Peyer's patch (tissue), 4 donors: ENCODE measurements around the gene NFATC4. TPM values are rescaled to one million over a fixed set of nuclear protein-coding genes. Genes with fewer than 3 reads are reported as not detected.
A peak's percentile ranks its signal among the peaks of the same experiment; 100 is the strongest.

ENCODE experiments used
- DNase-seq, 3 donors: peaks; one replicate each; pipeline ENCODE4 v3.0.0-alpha.2; 2017 to 2019
- H3K27ac ChIP-seq, 4 donors: fragments of 200-600 bp; sonication (generic); one replicate each; pipeline ENCODE4 v1.5.1; 2016 to 2019
- H3K27me3 ChIP-seq, 2 donors: fragments of 200-600 bp; sonication (generic); one replicate each; pipeline ENCODE4 v1.5.1; 2019
- H3K36me3 ChIP-seq, 3 donors: fragments of 200-600 bp; sonication (generic); one replicate each; pipeline ENCODE4 v1.5.1; 2016 to 2019
- H3K4me1 ChIP-seq, 4 donors: fragments of 200-600 bp; sonication (generic); one replicate each; pipeline ENCODE4 v1.5.1; 2016 to 2019
- H3K4me3 ChIP-seq, 4 donors: fragments of 200-600 bp; sonication (generic); 1 replicate in 3 of 4; 2 replicates in 1 of 4; pipeline ENCODE4 v1.5.1; 2016 to 2019; ENCODE audit warnings: mild to moderate bottlenecking in 1 of 4
- H3K9me3 ChIP-seq, 4 donors: fragments of 200-600 bp; sonication (generic); one replicate each; pipeline ENCODE4 v1.5.1; 2016 to 2019; ENCODE audit warnings: mild to moderate bottlenecking in 1 of 4
- CTCF ChIP-seq, 6 experiments: fragments of 450-650 bp in 4 of 6; fragments of 200-600 bp in 2 of 6; sonication (generic) in 1 of 6; IDR thresholded peaks; one replicate each; pipeline ENCODE4 v1.5.1; 2017 to 2019; ENCODE audit warnings: antibody characterized with exemption in 6 of 6, mild to moderate bottlenecking in 3 of 6, moderate library complexity in 1 of 6
- POLR2A ChIP-seq, 2 donors: fragments of 450-650 bp; IDR thresholded peaks; one replicate each; pipeline ENCODE4 v1.5.1; 2017; ENCODE audit warnings: antibody characterized with exemption in 2 of 2, mild to moderate bottlenecking in 2 of 2, moderate library complexity in 2 of 2
- total RNA-seq, 4 donors: library from RNA; depleted of rRNA; stranded (reverse); fragments of >200 nt; gene quantifications; one replicate each; pipeline ENCODE4 v1.1.0, GENCODE V29; 2016

Gene NFATC4
- total RNA-seq, 4 donors from 2014 or later, result 6.5 to 52.0 (median 21.5) TPM

- Histone ChIP-seq H3K4me3 (no peak overlapping the region), H3K36me3 (no peaks in the 10 kb centered on the region), H3K27me3 (no peaks in the 10 kb centered on the region), H3K9me3 (no peaks in the 10 kb centered on the region), H3K27ac (no peak overlapping the region), H3K4me1 (peaks cover 0 to 4% (median 0%) of the 10 kb centered on the region in 4 donors)
- TF ChIP-seq CTCF (IDR thresholded peaks at IDR 0.05) (no peak), POLR2A (IDR thresholded peaks at IDR 0.05) (no peak)
- DNase-seq, result no peak
Measured at GRCh38 chr14:24360281-24360680, 7.7 kb upstream of the NFATC4 start.

GRCh38 chr14:24361326-24361725 lies 6.7 kb upstream of the NFATC4 start:
- no peak for DNase-seq
- Histone ChIP-seq H3K9me3 (no peaks in the 10 kb centered on the region), H3K4me3 (no peak overlapping the region), H3K4me1 (peaks cover 0 to 15% (median 7%) of the 10 kb centered on the region in 4 donors), H3K27me3 (no peaks in the 10 kb centered on the region), H3K36me3 (no peaks in the 10 kb centered on the region), H3K27ac (no peak overlapping the region)
- TF ChIP-seq CTCF (IDR thresholded peaks at IDR 0.05), result no peak
- TF ChIP-seq POLR2A (IDR thresholded peaks at IDR 0.05), result no peak

GRCh38 chr14:24362241-24362960 lies 5.6 kb upstream of the NFATC4 start:
- DNase-seq, result no peak
- Histone ChIP-seq H3K4me3 (no peak overlapping the region), H3K36me3 (no peaks in the 10 kb centered on the region), H3K4me1 (peaks cover 0 to 17% (median 8%) of the 10 kb centered on the region in 4 donors), H3K9me3 (no peaks in the 10 kb centered on the region), H3K27me3 (no peaks in the 10 kb centered on the region), H3K27ac (no peak overlapping the region)
- TF ChIP-seq CTCF (IDR thresholded peaks at IDR 0.05) (no peak), POLR2A (IDR thresholded peaks at IDR 0.05) (no peak)

- no peaks in the 10 kb centered on the region for H3K36me3 ChIP-seq
- H3K4me1 ChIP-seq, result peaks cover 0 to 26% (median 11%) of the 10 kb centered on the region in 4 donors
- no peak for DNase-seq
- no peak overlapping the region for H3K27ac ChIP-seq
- no peak for TF ChIP-seq CTCF (IDR thresholded peaks at IDR 0.05)
- no peak for TF ChIP-seq POLR2A (IDR thresholded peaks at IDR 0.05)
- no peak overlapping the region for H3K4me3 ChIP-seq
- no peaks in the 10 kb centered on the region for H3K9me3 ChIP-seq
- no peaks in the 10 kb centered on the region for H3K27me3 ChIP-seq
Measured at GRCh38 chr14:24363401-24363800, 4.6 kb upstream of the NFATC4 start.

- TF ChIP-seq CTCF (IDR thresholded peaks at IDR 0.05), result no peak
- Histone ChIP-seq H3K27me3 (no peaks in the 10 kb centered on the region), H3K9me3 (no peaks in the 10 kb centered on the region), H3K27ac (peak overlapping the region in 1 of 4 donors; percentile 87), H3K4me3 (no peak overlapping the region), H3K4me1 (peaks cover 0 to 33% (median 15%) of the 10 kb centered on the region in 4 donors), H3K36me3 (no peaks in the 10 kb centered on the region)
- no peak for DNase-seq
Measured at GRCh38 chr14:24364841-24365240, 3.1 kb upstream of the NFATC4 start.
